RWPE1 (cell line): Measurements from ENCODE around the gene ZNRF2.
"Not testable (repeated sequence)": the region's sequence is repeated elsewhere in the genome, so short reads cannot be mapped to it uniquely, and the experiment has no call there.

Source experiments
- CTCF ChIA-PET: fragments of 350-600 bp; sonication (Branson Sonifier 250); formaldehyde crosslinking; extraction: SDS; loops from one replicate; lab custom pipeline; 2021; lab: Yijun Ruan, JAX
- POLR2A ChIA-PET: fragments of 400-600 bp; formaldehyde crosslinking; extraction: SDS; loops from one replicate; lab custom pipeline; 2020; ENCODE audit warnings: antibody characterized with exemption; ENCODE audit not compliant: low non-redundant PET; lab: Yijun Ruan, JAX
- DNase-seq: peaks from one replicate; pipeline ENCODE4 v3.0.0; 2012; ENCODE audit warnings: low spot score
- H3K27ac ChIP-seq: fragments of 450-650 bp; 2 replicates; pipeline ENCODE4 v1.5.1; 2017
- CTCF ChIP-seq: fragments of 450-650 bp; conservative IDR thresholded peaks from 2 replicates; pipeline ENCODE4 v1.5.1; 2017; ENCODE audit warnings: low read depth, mild to moderate bottlenecking

ZNRF2 gene

GRCh38 chr7:30282735-30283134 is 1.7 kb upstream of the ZNRF2 start:
- no peak for TF ChIP-seq CTCF
- ChIA-PET POLR2A (no interaction called here), CTCF (no interaction called here)

GRCh38 chr7:30285067-30285535 is 704 bp downstream of the ZNRF2 start:
- POLR2A ChIA-PET = no interaction called here
- DNase-seq = no peak

More at GRCh38 chr7:30282735-30283134, 1.7 kb upstream of the ZNRF2 start:
- DNase-seq = no peak
- no peak overlapping the region for H3K27ac ChIP-seq

GRCh38 chr7:30285536-30286284 is 1.3 kb downstream of the ZNRF2 start:
- TF ChIP-seq CTCF = no peak
- H3K27ac ChIP-seq = peak overlapping the region; percentile 100
- ChIA-PET CTCF (interaction anchor here (0.6 to 0.8 kb wide), 3 partner anchors 49 to 278 kb away, joined by 3 to 4 read pairs (median 3); no protein-coding TSS in a partner anchor), POLR2A (no interaction called here)
- DNase-seq = no peak

More at GRCh38 chr7:30285067-30285535, 704 bp downstream of the ZNRF2 start:
- TF ChIP-seq CTCF = 0 out of 2 replicates have a peak, but pooled peaks have one; percentile 3
- CTCF ChIA-PET = interaction anchor here (0.7 to 1.9 kb wide), 2 partner anchors 120 to 185 kb away, joined by 3 to 7 read pairs; no protein-coding TSS in a partner anchor
- H3K27ac ChIP-seq = peak overlapping the region; percentile 100

GRCh38 chr7:30286749-30287148 is 2.4 kb downstream of the ZNRF2 start:
- POLR2A ChIA-PET = no interaction called here
- no peak overlapping the region for H3K27ac ChIP-seq
- TF ChIP-seq CTCF = no peak
- no peak for DNase-seq
- CTCF ChIA-PET = interaction anchor here (0.6 kb wide), 1 partner anchor 49 kb away, joined by 3 read pairs; no protein-coding TSS in a partner anchor

- DNase-seq, POLR2A ChIA-PET, H3K27ac ChIP-seq, CTCF ChIA-PET: not testable (repeated sequence)
Observed at GRCh38 chr7:30287625-30288024, 3.2 kb downstream of the ZNRF2 start.

- POLR2A ChIA-PET, DNase-seq, H3K27ac ChIP-seq: not testable (repeated sequence)
- CTCF ChIA-PET = interaction anchor here (1.1 kb wide), 1 partner anchor 60 kb away, joined by 3 read pairs; no protein-coding TSS in a partner anchor
Observed at GRCh38 chr7:30289634-30290033, 5.2 kb downstream of the ZNRF2 start.

- H3K27ac ChIP-seq, POLR2A ChIA-PET, DNase-seq: not testable (repeated sequence)
- CTCF ChIA-PET = interaction anchor here (1.1 kb wide), 1 partner anchor 60 kb away, joined by 3 read pairs; no protein-coding TSS in a partner anchor
Observed at GRCh38 chr7:30290317-30290716, 5.9 kb downstream of the ZNRF2 start.

- CTCF ChIA-PET, H3K27ac ChIP-seq, DNase-seq, POLR2A ChIA-PET: not testable (repeated sequence)
Observed at GRCh38 chr7:30292416-30293038, 8.1 kb downstream of the ZNRF2 start.

GRCh38 chr7:30296304-30296703 is 11.9 kb downstream of the ZNRF2 start:
- H3K27ac ChIP-seq, DNase-seq, CTCF ChIA-PET, POLR2A ChIA-PET: not testable (repeated sequence)

- DNase-seq, POLR2A ChIA-PET, H3K27ac ChIP-seq, CTCF ChIA-PET: not testable (repeated sequence)
Observed at GRCh38 chr7:30297499-30297898, 13.1 kb downstream of the ZNRF2 start.

GRCh38 chr7:30298409-30298808 is 14.0 kb downstream of the ZNRF2 start:
- POLR2A ChIA-PET, DNase-seq, H3K27ac ChIP-seq: not testable (repeated sequence)
- CTCF ChIA-PET = interaction anchor here (0.6 kb wide), 1 partner anchor 33 kb away, joined by 3 read pairs; no protein-coding TSS in a partner anchor
